Neural cell (in vitro differentiated cells): ENCODE results near the gene PPARG. TPM values are rescaled to one million over a fixed set of nuclear protein-coding genes. Genes with fewer than 3 reads are reported as not detected.

Experiments
- H2AFZ ChIP-seq: fragments of 200-600, 300-800 bp; sonication (generic), shearing (Covaris generic); 2 replicates; pipeline ENCODE4 v1.6.0; 2014; ENCODE audit warnings: low read depth, mild to moderate bottlenecking, antibody characterized with exemption, low read length, moderate library complexity
- H3F3A ChIP-seq: fragments of 200-600 bp; shearing (Covaris generic); 2 replicates; pipeline ENCODE4 v1.6.1; 2016; ENCODE audit warnings: mild to moderate bottlenecking, moderate library complexity, mixed read lengths, antibody characterized with exemption, low read length; ENCODE audit not compliant: insufficient read depth, poor library complexity, severe bottlenecking
- H3K27ac ChIP-seq: fragments of 200-600, 300-800 bp; sonication (generic), shearing (Covaris generic); 2 replicates; pipeline ENCODE4 v1.5.1; 2014; ENCODE audit warnings: mild to moderate bottlenecking, low read length, moderate library complexity
- H3K27me3 ChIP-seq: fragments of 300-800, 200-600 bp; sonication (generic), shearing (Covaris generic); 2 replicates; pipeline ENCODE4 v1.6.0; 2014; ENCODE audit warnings: mild to moderate bottlenecking, low read depth, low read length, moderate library complexity; ENCODE audit not compliant: insufficient read depth
- H3K36me3 ChIP-seq: fragments of 300-800, 200-600 bp; sonication (generic), shearing (Covaris generic); 2 replicates; pipeline ENCODE4 v1.5.1; 2014; ENCODE audit warnings: mild to moderate bottlenecking, antibody characterized with exemption, low read length, moderate library complexity; ENCODE audit not compliant: insufficient read depth
- H3K4me2 ChIP-seq: fragments of 300-800, 200-600 bp; sonication (generic), shearing (Covaris generic); 2 replicates; pipeline ENCODE4 v1.6.0; 2014; ENCODE audit warnings: mild to moderate bottlenecking, low read length
- H3K4me3 ChIP-seq: fragments of 300-800, 200-600 bp; sonication (generic), shearing (Covaris generic); 2 replicates; pipeline ENCODE4 v1.5.1; 2014; ENCODE audit warnings: mild to moderate bottlenecking, low read length, moderate library complexity
- H3K79me2 ChIP-seq: fragments of 200-600 bp; shearing (Covaris generic); replicated peaks from 2 replicates; pipeline ENCODE4 v1.6.0; 2014; ENCODE audit warnings: mild to moderate bottlenecking, low read length, moderate library complexity; ENCODE audit not compliant: insufficient read depth
- H3K9ac ChIP-seq: fragments of 300-800, 200-600 bp; sonication (generic), shearing (Covaris generic); 2 replicates; pipeline ENCODE4 v1.6.1; 2016; ENCODE audit warnings: mild to moderate bottlenecking, low read length, mixed read lengths
- H3K9me2 ChIP-seq: fragments of 200-600 bp; shearing (Covaris generic); 2 replicates; pipeline ENCODE4 v1.6.1; 2016; ENCODE audit warnings: mild to moderate bottlenecking, low read length, mixed read lengths; ENCODE audit not compliant: insufficient read depth
- H3K9me3 ChIP-seq: fragments of 200-600, 300-800 bp; sonication (generic), shearing (Covaris generic); 2 replicates; pipeline ENCODE4 v1.6.1; 2016; ENCODE audit warnings: mild to moderate bottlenecking, mixed run types, low read length, moderate library complexity, mixed read lengths
- H4K20me1 ChIP-seq: fragments of 200-600 bp; shearing (Covaris generic); 2 replicates; pipeline ENCODE4 v1.6.1; 2016; ENCODE audit warnings: mild to moderate bottlenecking, mixed run types; ENCODE audit not compliant: insufficient read depth
- CTCF ChIP-seq: fragments of 450-650 bp; IDR thresholded peaks from 2 replicates; pipeline ENCODE4 v1.5.1; 2014; ENCODE audit warnings: antibody characterized with exemption, mild to moderate bottlenecking, moderate library complexity; ENCODE audit not compliant: poor library complexity, severe bottlenecking
- EP300 ChIP-seq: fragments of 450-650 bp; conservative IDR thresholded peaks from 2 replicates; pipeline ENCODE4 v1.6.1; 2014; ENCODE audit warnings: antibody characterized with exemption, mild to moderate bottlenecking, moderate library complexity; ENCODE audit not compliant: poor library complexity, severe bottlenecking
- EZH2 ChIP-seq: fragments of 200-600, 300-800 bp; shearing (Covaris generic), sonication (generic); IDR thresholded peaks from 2 replicates; pipeline ENCODE4 v1.6.1; 2014; ENCODE audit warnings: antibody characterized with exemption, low read length, borderline replicate concordance, mild to moderate bottlenecking; ENCODE audit not compliant: insufficient read depth, poor library complexity, severe bottlenecking
- MXI1 ChIP-seq: fragments of 450-650 bp; conservative IDR thresholded peaks from 2 replicates; pipeline ENCODE4 v1.6.1; 2014; ENCODE audit warnings: antibody characterized with exemption, mild to moderate bottlenecking; ENCODE audit not compliant: poor library complexity, severe bottlenecking
- POLR2AphosphoS5 ChIP-seq: IDR thresholded peaks from 2 replicates; pipeline ENCODE4 v1.6.1; 2012
- RAD21 ChIP-seq: fragments of 450-650 bp; conservative IDR thresholded peaks from 2 replicates; pipeline ENCODE4 v1.6.1; 2014; ENCODE audit warnings: antibody characterized with exemption, mild to moderate bottlenecking, moderate library complexity
- SMC3 ChIP-seq: fragments of 450-650 bp; conservative IDR thresholded peaks from 2 replicates; pipeline ENCODE4 v1.6.1; 2014; ENCODE audit warnings: antibody characterized with exemption, mild to moderate bottlenecking, moderate library complexity; ENCODE audit not compliant: poor library complexity
- TAF1 ChIP-seq: IDR thresholded peaks from 2 replicates; pipeline ENCODE4 v1.6.1; 2012; ENCODE audit warnings: low read depth
- polyA plus RNA-seq: library from polyadenylated mRNA; depleted of rRNA; stranded (reverse); fragments of >200 nt; gene quantifications from 2 replicates; pipeline ENCODE4 v1.2.3, GENCODE V29; 2014
- TF ChIP-seq, protein P1 (sequence below): IDR thresholded peaks from 2 replicates; pipeline ENCODE4 v1.6.1; 2012; ENCODE audit warnings: borderline replicate concordance

The PPARG gene
- polyA plus RNA-seq, 1 donor from 2014 or later: 0.35 TPM

GRCh38 chr3:12444582-12445471 is 156.0 kb downstream of the PPARG start:
- Histone ChIP-seq H3K4me2 (no peak overlapping the region), H3F3A (no peaks in the 10 kb centered on the region), H3K9me2 (no peaks in the 10 kb centered on the region), H3K27ac (no peak overlapping the region), H3K36me3 (no peaks in the 10 kb centered on the region), H3K9ac (no peak overlapping the region), H3K27me3 (no peaks in the 10 kb centered on the region), H3K79me2 (no peaks in the 10 kb centered on the region), H3K4me3 (no peak overlapping the region), H2AFZ (no peak overlapping the region), H4K20me1 (no peaks in the 10 kb centered on the region), H3K9me3 (no peaks in the 10 kb centered on the region)
- no peak for TF ChIP-seq TAF1
- TF ChIP-seq, protein P1, sequence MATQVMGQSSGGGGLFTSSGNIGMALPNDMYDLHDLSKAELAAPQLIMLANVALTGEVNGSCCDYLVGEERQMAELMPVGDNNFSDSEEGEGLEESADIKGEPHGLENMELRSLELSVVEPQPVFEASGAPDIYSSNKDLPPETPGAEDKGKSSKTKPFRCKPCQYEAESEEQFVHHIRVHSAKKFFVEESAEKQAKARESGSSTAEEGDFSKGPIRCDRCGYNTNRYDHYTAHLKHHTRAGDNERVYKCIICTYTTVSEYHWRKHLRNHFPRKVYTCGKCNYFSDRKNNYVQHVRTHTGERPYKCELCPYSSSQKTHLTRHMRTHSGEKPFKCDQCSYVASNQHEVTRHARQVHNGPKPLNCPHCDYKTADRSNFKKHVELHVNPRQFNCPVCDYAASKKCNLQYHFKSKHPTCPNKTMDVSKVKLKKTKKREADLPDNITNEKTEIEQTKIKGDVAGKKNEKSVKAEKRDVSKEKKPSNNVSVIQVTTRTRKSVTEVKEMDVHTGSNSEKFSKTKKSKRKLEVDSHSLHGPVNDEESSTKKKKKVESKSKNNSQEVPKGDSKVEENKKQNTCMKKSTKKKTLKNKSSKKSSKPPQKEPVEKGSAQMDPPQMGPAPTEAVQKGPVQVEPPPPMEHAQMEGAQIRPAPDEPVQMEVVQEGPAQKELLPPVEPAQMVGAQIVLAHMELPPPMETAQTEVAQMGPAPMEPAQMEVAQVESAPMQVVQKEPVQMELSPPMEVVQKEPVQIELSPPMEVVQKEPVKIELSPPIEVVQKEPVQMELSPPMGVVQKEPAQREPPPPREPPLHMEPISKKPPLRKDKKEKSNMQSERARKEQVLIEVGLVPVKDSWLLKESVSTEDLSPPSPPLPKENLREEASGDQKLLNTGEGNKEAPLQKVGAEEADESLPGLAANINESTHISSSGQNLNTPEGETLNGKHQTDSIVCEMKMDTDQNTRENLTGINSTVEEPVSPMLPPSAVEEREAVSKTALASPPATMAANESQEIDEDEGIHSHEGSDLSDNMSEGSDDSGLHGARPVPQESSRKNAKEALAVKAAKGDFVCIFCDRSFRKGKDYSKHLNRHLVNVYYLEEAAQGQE: no peak
- no peak for TF ChIP-seq MXI1
- TF ChIP-seq POLR2AphosphoS5: no peak
- no peak for TF ChIP-seq EP300
- no peak for TF ChIP-seq RAD21
- no peak for TF ChIP-seq CTCF
- no peak for TF ChIP-seq EZH2
- TF ChIP-seq SMC3: no peak

DNA sequence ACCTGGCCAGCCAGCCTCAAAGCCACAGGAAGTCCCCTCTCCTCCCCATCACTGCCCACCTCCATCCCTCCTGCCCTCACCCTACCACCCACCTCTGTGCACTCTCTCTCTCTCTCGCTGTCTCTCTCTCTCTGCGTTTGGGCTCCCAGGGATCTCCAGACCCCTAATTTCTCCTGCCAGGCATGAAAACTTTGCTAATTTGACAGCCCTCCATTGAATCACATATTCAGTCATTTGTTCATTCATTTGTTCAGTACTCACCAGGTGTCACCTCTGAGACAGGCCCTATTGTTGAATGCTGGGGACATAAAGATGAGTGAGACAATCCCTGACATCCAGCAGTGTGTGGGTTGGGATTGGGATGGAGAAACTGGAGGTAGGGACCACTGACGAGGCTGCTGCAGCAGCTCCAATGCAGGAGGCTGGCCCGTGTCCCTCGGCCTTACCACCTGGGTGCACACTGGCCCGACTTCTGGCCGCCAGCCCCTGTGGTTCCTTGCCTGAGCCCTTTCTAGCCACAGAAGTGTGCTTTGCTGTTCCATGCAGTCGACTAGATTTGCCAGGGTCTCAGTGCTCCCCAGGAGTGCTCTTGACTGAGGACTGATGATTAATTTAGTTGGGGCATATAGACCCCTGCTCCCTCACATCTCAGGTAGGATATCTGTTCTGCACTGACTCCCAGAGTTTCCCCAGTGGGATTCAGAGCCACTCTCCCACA is 156.8 kb downstream of the PPARG start:
- Histone ChIP-seq H3K4me3 (no peak overlapping the region), H3K27me3 (no peaks in the 10 kb centered on the region), H3K9ac (no peak overlapping the region), H3K36me3 (no peaks in the 10 kb centered on the region), H3K9me3 (no peaks in the 10 kb centered on the region), H3F3A (no peaks in the 10 kb centered on the region), H3K4me2 (no peak overlapping the region), H2AFZ (no peak overlapping the region), H4K20me1 (no peaks in the 10 kb centered on the region), H3K9me2 (no peaks in the 10 kb centered on the region), H3K27ac (no peak overlapping the region), H3K79me2 (no peaks in the 10 kb centered on the region)
- TF ChIP-seq RAD21 (no peak), EP300 (no peak), TAF1 (no peak), CTCF (no peak), MXI1 (no peak), EZH2 (no peak), POLR2AphosphoS5 (no peak), SMC3 (no peak)
- TF ChIP-seq, protein P1: no peak
